HL-60 (cell line): ENCODE results near the gene CDC26.
"Not testable (repeated sequence)": the region's sequence is repeated elsewhere in the genome, so short reads cannot be mapped to it uniquely, and the experiment has no call there.

Source experiments
- DNase-seq, 2 experiments: peaks; one replicate each; pipeline ENCODE4 v3.0.0-alpha.2; 2010 to 2020; ENCODE audit warnings: low read depth in 1 of 2, low spot score in 1 of 2
- H3K27ac ChIP-seq: fragments of 250-450 bp; sonication (Bioruptor Pico); replicated peaks from 2 replicates; pipeline ENCODE4 v1.5.1; 2020; ENCODE audit warnings: mild to moderate bottlenecking, moderate library complexity
- H3K27me3 ChIP-seq: fragments of 250-450 bp; sonication (Bioruptor Pico); 2 replicates; pipeline ENCODE4 v1.5.1; 2021; ENCODE audit warnings: mild to moderate bottlenecking, moderate library complexity; ENCODE audit not compliant: insufficient read depth, poor library complexity, severe bottlenecking
- H3K4me3 ChIP-seq: replicated peaks from 2 replicates; pipeline ENCODE4 v1.5.1; 2011; ENCODE audit warnings: mild to moderate bottlenecking, control low read depth, low read length; ENCODE audit not compliant: insufficient read depth
- CTCF ChIP-seq: IDR thresholded peaks from one replicate; pipeline ENCODE4 v1.5.1; 2011; ENCODE audit warnings: low read length, control low read depth, inconsistent platforms; ENCODE audit not compliant: insufficient read depth
- GABPA ChIP-seq: IDR thresholded peaks from 2 replicates; pipeline ENCODE4 v1.6.1; 2012; ENCODE audit warnings: low read depth
- POLR2AphosphoS5 ChIP-seq: IDR thresholded peaks from 2 replicates; pipeline ENCODE4 v1.6.1; 2012; ENCODE audit warnings: low read depth
- REST ChIP-seq: IDR thresholded peaks from 2 replicates; pipeline ENCODE4 v1.6.1; 2012; ENCODE audit warnings: low read depth; ENCODE audit not compliant: insufficient replicate concordance
- SPI1 ChIP-seq: IDR thresholded peaks from 2 replicates; pipeline ENCODE4 v1.6.1; 2012; ENCODE audit warnings: low read depth, mild to moderate bottlenecking, borderline replicate concordance

The CDC26 gene

GRCh38 chr9:113296796-113297558 lies 21.6 kb upstream of the CDC26 start:
- no peak for TF ChIP-seq REST
- no peak for TF ChIP-seq POLR2AphosphoS5
- TF ChIP-seq CTCF = no peak
- TF ChIP-seq GABPA = no peak
- TF ChIP-seq SPI1 = no peak
- Histone ChIP-seq H3K27ac (no peak overlapping the region), H3K4me3 (no peak overlapping the region), H3K27me3 (no peaks in the 10 kb centered on the region)
- no peak for DNase-seq

GRCh38 chr9:113296247-113296646 lies 20.9 kb upstream of the CDC26 start:
- H3K27me3 ChIP-seq, H3K4me3 ChIP-seq, DNase-seq, H3K27ac ChIP-seq: not testable (repeated sequence)

GRCh38 chr9:113293285-113293878 lies 18.0 kb upstream of the CDC26 start:
- H3K27me3 ChIP-seq = no peaks in the 10 kb centered on the region
- no peak overlapping the region for H3K27ac ChIP-seq
- TF ChIP-seq REST (no peak), SPI1 (no peak), GABPA (no peak), CTCF (no peak), POLR2AphosphoS5 (0 out of 2 replicates have a peak, but pooled peaks have one; percentile 41)
- no peak overlapping the region for H3K4me3 ChIP-seq
- DNase-seq = no peak

- no peak for TF ChIP-seq REST
- no peak for TF ChIP-seq POLR2AphosphoS5
- no peak for TF ChIP-seq SPI1
- no peak for TF ChIP-seq CTCF
- no peak for TF ChIP-seq GABPA
- no peaks in the 10 kb centered on the region for H3K27me3 ChIP-seq
- no peak overlapping the region for H3K4me3 ChIP-seq
- no peak overlapping the region for H3K27ac ChIP-seq
- no peak for DNase-seq
Measured at GRCh38 chr9:113290052-113290607, 14.8 kb upstream of the CDC26 start.
